Stimulated activated naive CD8-positive, alpha-beta T cell treated with anti-CD3 and anti-CD28 coated beads, Interleukin-15, amount 100 ng/mL, for 72 hours (primary cell): ENCODE data around the gene CEBPA.
A peak's percentile ranks its signal among the peaks of the same experiment; 100 is the strongest.

ENCODE experiments used
- ATAC-seq: fragments of 150-1000 bp; cut with Tn5 transposase; 2 replicates; pipeline ENCODE4 v1.10.0; 2021; ENCODE audit warnings: mild to moderate bottlenecking, moderate library complexity
- DNase-seq, 2 donors: peaks; one replicate each; pipeline ENCODE4 v3.0.0; 2021 to 2022
- H3K27ac Mint-ChIP-seq, 2 donors: one replicate each; pipeline ENCODE4 v1.8.0; 2022; ENCODE audit warnings: mild to moderate bottlenecking in 2 of 2, mixed read lengths in 2 of 2, moderate library complexity in 2 of 2
- H3K27me3 Mint-ChIP-seq: one replicate; pipeline ENCODE4 v1.8.0; 2022; ENCODE audit warnings: mixed read lengths
- H3K4me1 Mint-ChIP-seq: one replicate; pipeline ENCODE4 v1.8.0; 2022; ENCODE audit warnings: mild to moderate bottlenecking, mixed read lengths
- H3K4me3 Mint-ChIP-seq, 2 donors: one replicate each; pipeline ENCODE4 v1.8.0; 2022; ENCODE audit warnings: mild to moderate bottlenecking in 2 of 2, mixed read lengths in 2 of 2, moderate library complexity in 1 of 2
- H3K9me3 Mint-ChIP-seq, 2 donors: one replicate each; pipeline ENCODE4 v1.8.0; 2022; ENCODE audit warnings: mixed read lengths in 2 of 2

Gene CEBPA

GRCh38 chr19:33302175-33302973 lies at the start of gene CEBPA:
TSS of gene CEBPA (minus strand) at chr19:33302534. CDS start at chr19:33302414, 120 bp downstream.
- H3K4me3 Mint-ChIP-seq: peak within 1 kb of the TSS; percentile 78 to 82

GRCh38 chr19:33350538-33351309 lies 48.4 kb upstream of the CEBPA start:
- peaks cover 39% of the 10 kb centered on the region for H3K27me3 Mint-ChIP-seq
- H3K9me3 Mint-ChIP-seq: peaks cover 5 to 8% of the 10 kb centered on the region in 2 donors
- no peak overlapping the region for H3K27ac Mint-ChIP-seq
- DNase-seq (no peak), ATAC-seq (no peak)
- H3K4me1 Mint-ChIP-seq: no peaks in the 10 kb centered on the region
- no peak overlapping the region for H3K4me3 Mint-ChIP-seq

More at GRCh38 chr19:33302175-33302973, at the start of gene CEBPA:
- H3K27me3 Mint-ChIP-seq: peaks cover 87% of the 10 kb centered on the region
- DNase-seq (peak; percentile 74 to 76), ATAC-seq (peak; percentile 94)
- no peaks in the 10 kb centered on the region for H3K9me3 Mint-ChIP-seq
- no peak within 1 kb of the TSS for H3K27ac Mint-ChIP-seq
- H3K4me1 Mint-ChIP-seq: peaks cover 10% of the 10 kb centered on the region

- no peak for ATAC-seq
- no peaks in the 10 kb centered on the region for H3K9me3 Mint-ChIP-seq
- no peak for DNase-seq
- no peaks in the 10 kb centered on the region for H3K4me1 Mint-ChIP-seq
- peak overlapping the region in 1 of 2 donors; percentile 48 for H3K27ac Mint-ChIP-seq
- no peak overlapping the region for H3K4me3 Mint-ChIP-seq
- H3K27me3 Mint-ChIP-seq: peaks cover 51% of the 10 kb centered on the region
Observed at GRCh38 chr19:33349319-33350289, 47.3 kb upstream of the CEBPA start.

GRCh38 chr19:33348301-33349010 lies 46.1 kb upstream of the CEBPA start:
- DNase-seq: no peak
- Mint-ChIP-seq H3K4me3 (no peak overlapping the region), H3K4me1 (no peaks in the 10 kb centered on the region)

GRCh38 chr19:33347300-33347699 lies 45.0 kb upstream of the CEBPA start:
- Mint-ChIP-seq H3K27me3 (peaks cover 59% of the 10 kb centered on the region), H3K4me3 (no peak overlapping the region), H3K27ac (no peak overlapping the region), H3K9me3 (no peaks in the 10 kb centered on the region), H3K4me1 (no peaks in the 10 kb centered on the region)
- ATAC-seq: no peak
- no peak for DNase-seq

More at GRCh38 chr19:33348301-33349010, 46.1 kb upstream of the CEBPA start:
- Mint-ChIP-seq H3K27ac (peak overlapping the region in 1 of 2 donors; percentile 41), H3K9me3 (no peaks in the 10 kb centered on the region), H3K27me3 (peaks cover 59% of the 10 kb centered on the region)
- ATAC-seq: no peak

- no peak overlapping the region for H3K4me3 Mint-ChIP-seq
- DNase-seq: no peak
- H3K9me3 Mint-ChIP-seq: no peaks in the 10 kb centered on the region
- H3K27me3 Mint-ChIP-seq: peaks cover 62% of the 10 kb centered on the region
- H3K27ac Mint-ChIP-seq: no peak overlapping the region
- H3K4me1 Mint-ChIP-seq: no peaks in the 10 kb centered on the region
- ATAC-seq: no peak
Observed at GRCh38 chr19:33346665-33347064, 44.3 kb upstream of the CEBPA start.

GRCh38 chr19:33345163-33345562 lies 42.8 kb upstream of the CEBPA start:
- no peak overlapping the region for H3K27ac Mint-ChIP-seq
- DNase-seq (no peak), ATAC-seq (no peak)
- peaks cover 62% of the 10 kb centered on the region for H3K27me3 Mint-ChIP-seq
- no peaks in the 10 kb centered on the region for H3K4me1 Mint-ChIP-seq
- no peak overlapping the region for H3K4me3 Mint-ChIP-seq
- no peaks in the 10 kb centered on the region for H3K9me3 Mint-ChIP-seq

GRCh38 chr19:33344573-33344925 lies 42.2 kb upstream of the CEBPA start:
- H3K9me3 Mint-ChIP-seq: no peaks in the 10 kb centered on the region
- H3K27ac Mint-ChIP-seq: no peak overlapping the region
- no peaks in the 10 kb centered on the region for H3K4me1 Mint-ChIP-seq
- H3K27me3 Mint-ChIP-seq: peaks cover 62% of the 10 kb centered on the region
- ATAC-seq (no peak), DNase-seq (no peak)
- no peak overlapping the region for H3K4me3 Mint-ChIP-seq

- Mint-ChIP-seq H3K4me3 (no peak overlapping the region), H3K4me1 (no peaks in the 10 kb centered on the region), H3K9me3 (no peaks in the 10 kb centered on the region), H3K27me3 (peaks cover 66% of the 10 kb centered on the region), H3K27ac (no peak overlapping the region)
- no peak for ATAC-seq
- DNase-seq: no peak
Observed at GRCh38 chr19:33343859-33344572, 41.7 kb upstream of the CEBPA start.

GRCh38 chr19:33343301-33343700 lies 41.0 kb upstream of the CEBPA start:
- H3K4me1 Mint-ChIP-seq: no peaks in the 10 kb centered on the region
- no peak overlapping the region for H3K27ac Mint-ChIP-seq
- no peak overlapping the region for H3K4me3 Mint-ChIP-seq
- peaks cover 66% of the 10 kb centered on the region for H3K27me3 Mint-ChIP-seq
- ATAC-seq (no peak), DNase-seq (no peak)
- no peaks in the 10 kb centered on the region for H3K9me3 Mint-ChIP-seq

GRCh38 chr19:33340991-33341390 lies 38.7 kb upstream of the CEBPA start:
- H3K27me3 Mint-ChIP-seq: peaks cover 53% of the 10 kb centered on the region
- H3K27ac Mint-ChIP-seq: no peak overlapping the region
- H3K9me3 Mint-ChIP-seq: no peaks in the 10 kb centered on the region
- ATAC-seq (no peak), DNase-seq (no peak)
- no peaks in the 10 kb centered on the region for H3K4me1 Mint-ChIP-seq
- no peak overlapping the region for H3K4me3 Mint-ChIP-seq

- no peak for DNase-seq
- ATAC-seq: no peak
Observed at GRCh38 chr19:33339016-33339984, 37.0 kb upstream of the CEBPA start.

GRCh38 chr19:33335446-33335845 lies 33.1 kb upstream of the CEBPA start:
- no peak for DNase-seq
- peaks cover 26% of the 10 kb centered on the region for H3K27me3 Mint-ChIP-seq
- no peak overlapping the region for H3K4me3 Mint-ChIP-seq
- no peaks in the 10 kb centered on the region for H3K9me3 Mint-ChIP-seq
- ATAC-seq: no peak
- no peak overlapping the region for H3K27ac Mint-ChIP-seq
- H3K4me1 Mint-ChIP-seq: no peaks in the 10 kb centered on the region

More at GRCh38 chr19:33339016-33339984, 37.0 kb upstream of the CEBPA start:
- Mint-ChIP-seq H3K27ac (no peak overlapping the region), H3K9me3 (no peaks in the 10 kb centered on the region), H3K4me1 (no peaks in the 10 kb centered on the region), H3K27me3 (peaks cover 36% of the 10 kb centered on the region), H3K4me3 (no peak overlapping the region)
